Forelimb muscle (tissue), 1 donor: ENCODE data around the gene TRPM1. TPM values are rescaled to one million over a fixed set of nuclear protein-coding genes. Genes with fewer than 3 reads are reported as not detected.

Experiments
- DNase-seq: peaks from one replicate; pipeline ENCODE4 v3.0.0-alpha.2; 2013; ENCODE audit warnings: low read depth
- polyA plus RNA-seq: library from polyadenylated mRNA; unstranded; fragments of 120-200 nt; gene quantifications from one replicate; pipeline ENCODE4 v1.2.1, GENCODE V29; 2013; ENCODE audit not compliant: insufficient read length

The TRPM1 gene
- polyA plus RNA-seq, 1 donor: not detected

GRCh38 chr15:31083370-31083780 lies 18.1 kb downstream of the TRPM1 start:
- DNase-seq: no peak

- no peak for DNase-seq
Observed at GRCh38 chr15:31082771-31083369, 18.7 kb downstream of the TRPM1 start.

- DNase-seq: no peak
Observed at GRCh38 chr15:31081588-31082250, 19.8 kb downstream of the TRPM1 start.

- DNase-seq: no peak
Observed at GRCh38 chr15:31081056-31081455, 20.5 kb downstream of the TRPM1 start.

GRCh38 chr15:31080591-31081014 lies 20.9 kb downstream of the TRPM1 start:
- no peak for DNase-seq

GRCh38 chr15:31079519-31079918 lies 22.0 kb downstream of the TRPM1 start:
- no peak for DNase-seq

GRCh38 chr15:31078471-31078870 lies 23.1 kb downstream of the TRPM1 start:
- DNase-seq: no peak

GRCh38 chr15:31077941-31078340 lies 23.6 kb downstream of the TRPM1 start:
- no peak for DNase-seq

GRCh38 chr15:31077181-31077580 lies 24.3 kb downstream of the TRPM1 start:
- DNase-seq: no peak

- no peak for DNase-seq
Observed at GRCh38 chr15:31074321-31074720, 27.2 kb downstream of the TRPM1 start.

GRCh38 chr15:31070867-31071266 lies 30.7 kb downstream of the TRPM1 start:
- DNase-seq: no peak

- DNase-seq: no peak
Observed at GRCh38 chr15:31069360-31070000, 32.0 kb downstream of the TRPM1 start.

GRCh38 chr15:31067890-31068603 lies 33.5 kb downstream of the TRPM1 start:
- DNase-seq: no peak

GRCh38 chr15:31065824-31066223 lies 35.7 kb downstream of the TRPM1 start:
- no peak for DNase-seq

- no peak for DNase-seq
Observed at GRCh38 chr15:31062911-31063310, 38.6 kb downstream of the TRPM1 start.

GRCh38 chr15:31062310-31062847 lies 39.1 kb downstream of the TRPM1 start:
- no peak for DNase-seq

GRCh38 chr15:31060429-31061140 lies 40.9 kb downstream of the TRPM1 start:
- DNase-seq: no peak

- no peak for DNase-seq
Observed at GRCh38 chr15:31058236-31058962, 43.1 kb downstream of the TRPM1 start.

GRCh38 chr15:31051496-31052080 lies 49.9 kb downstream of the TRPM1 start:
- DNase-seq: no peak

- no peak for DNase-seq
Observed at GRCh38 chr15:31050953-31051352, 50.6 kb downstream of the TRPM1 start.
